GM19025 (cell line): ENCODE measurements around the gene PABPN1.

ENCODE experiments used
- ATAC-seq: cut with Tn5 transposase; IDR thresholded peaks from one replicate; pipeline ENCODE4 v1.9.1; 2021; ENCODE audit warnings: mild to moderate bottlenecking, low read depth, moderate library complexity; ENCODE audit not compliant: unreplicated experiment

Gene PABPN1

DNA sequence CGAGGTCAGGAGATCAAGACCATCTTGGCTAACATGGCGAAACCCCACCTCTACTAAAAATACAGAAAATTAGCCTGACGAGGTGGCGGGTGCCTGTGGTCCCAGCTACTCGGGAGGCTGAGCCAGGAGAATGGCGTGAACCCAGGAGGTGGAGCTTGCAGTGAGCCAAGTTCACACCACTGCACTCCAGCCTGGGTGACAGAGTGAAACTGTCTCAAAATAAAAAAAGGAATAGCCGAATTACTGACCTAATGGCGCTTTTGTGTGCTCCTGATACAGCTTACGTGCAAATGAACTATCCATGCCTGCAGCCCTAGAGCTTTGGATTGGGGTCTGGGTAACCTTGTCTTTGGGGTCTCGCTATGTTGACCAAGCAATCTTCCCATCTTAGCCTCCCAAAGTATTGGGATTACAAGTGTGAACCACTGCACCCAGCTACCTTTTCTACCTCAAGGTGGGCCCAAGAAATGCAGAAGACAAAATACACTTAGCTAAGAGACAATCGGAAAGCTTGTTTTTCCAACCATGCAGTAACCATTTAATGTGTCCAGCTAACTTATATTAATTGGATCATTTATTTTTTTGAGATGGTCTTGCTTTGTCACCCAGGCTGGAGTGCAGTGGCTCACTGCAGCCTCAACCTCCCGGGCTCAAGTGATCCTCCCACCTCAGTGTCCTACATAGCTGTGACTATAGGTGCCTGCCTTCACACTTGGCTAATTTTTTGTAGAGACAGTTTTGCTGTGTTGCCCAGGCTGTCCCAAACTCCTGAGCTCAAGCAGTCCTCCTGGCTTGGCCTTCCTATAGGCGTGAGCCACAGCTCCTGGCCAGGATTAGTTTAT, 5.5 kb downstream of the PABPN1 start:
- ATAC-seq, result no peak

DNA sequence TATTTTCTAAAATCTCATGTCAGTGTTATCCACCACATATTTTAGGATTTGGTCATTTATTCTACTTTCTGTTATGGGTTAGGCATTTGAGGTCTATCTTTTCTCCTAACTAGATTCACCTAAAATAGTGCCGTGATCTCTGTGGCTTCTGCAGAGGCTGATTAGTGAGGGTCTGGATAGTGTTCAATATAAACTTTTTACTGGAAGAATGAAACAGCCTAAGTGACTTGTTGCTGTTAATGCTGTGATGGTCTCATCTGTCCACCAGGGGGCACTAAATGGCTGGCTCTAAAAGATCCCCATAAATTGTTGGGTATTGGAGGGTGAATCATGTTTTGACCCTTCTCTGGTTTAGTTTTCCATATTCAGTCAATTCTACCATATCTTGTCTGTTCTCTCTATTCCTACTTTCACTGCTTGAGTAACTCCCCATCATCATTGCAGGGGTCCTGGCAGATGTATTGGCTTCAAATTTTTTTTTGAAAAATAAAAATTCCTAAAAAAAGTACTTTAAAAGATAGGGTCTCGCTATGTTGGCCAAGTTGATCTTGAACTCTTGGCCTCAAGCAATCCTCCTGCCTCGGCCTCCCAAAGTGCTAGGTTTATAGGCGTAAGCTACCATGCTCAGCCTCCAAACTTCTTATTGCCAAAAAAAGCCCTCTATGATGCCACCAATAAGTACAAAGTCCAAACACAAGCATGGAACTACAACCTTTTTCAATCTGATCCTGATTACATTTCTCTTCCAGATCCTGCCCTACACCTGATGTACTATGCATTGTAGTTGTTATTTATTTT, 6.9 kb downstream of the PABPN1 start:
- no peak for ATAC-seq

DNA sequence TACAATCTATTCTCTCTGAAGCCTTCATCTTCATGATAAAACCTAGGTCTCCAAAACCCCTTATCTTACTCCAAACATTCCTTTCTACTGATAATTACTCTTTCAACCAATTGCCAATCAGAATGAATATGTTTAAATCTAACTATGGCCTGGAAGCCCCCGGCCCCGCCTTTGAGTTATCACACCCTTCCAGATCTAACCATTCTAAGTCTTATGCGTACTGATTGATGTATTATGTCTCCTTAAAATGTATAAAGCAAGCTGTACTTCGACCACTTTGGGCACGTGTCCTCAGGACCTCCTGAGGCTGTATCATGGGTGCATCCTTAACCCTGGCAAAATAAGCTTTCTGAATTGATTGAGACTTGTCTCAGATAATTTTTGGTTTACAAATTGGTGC, 14.4 kb downstream of the PABPN1 start:
- ATAC-seq, result no peak

DNA sequence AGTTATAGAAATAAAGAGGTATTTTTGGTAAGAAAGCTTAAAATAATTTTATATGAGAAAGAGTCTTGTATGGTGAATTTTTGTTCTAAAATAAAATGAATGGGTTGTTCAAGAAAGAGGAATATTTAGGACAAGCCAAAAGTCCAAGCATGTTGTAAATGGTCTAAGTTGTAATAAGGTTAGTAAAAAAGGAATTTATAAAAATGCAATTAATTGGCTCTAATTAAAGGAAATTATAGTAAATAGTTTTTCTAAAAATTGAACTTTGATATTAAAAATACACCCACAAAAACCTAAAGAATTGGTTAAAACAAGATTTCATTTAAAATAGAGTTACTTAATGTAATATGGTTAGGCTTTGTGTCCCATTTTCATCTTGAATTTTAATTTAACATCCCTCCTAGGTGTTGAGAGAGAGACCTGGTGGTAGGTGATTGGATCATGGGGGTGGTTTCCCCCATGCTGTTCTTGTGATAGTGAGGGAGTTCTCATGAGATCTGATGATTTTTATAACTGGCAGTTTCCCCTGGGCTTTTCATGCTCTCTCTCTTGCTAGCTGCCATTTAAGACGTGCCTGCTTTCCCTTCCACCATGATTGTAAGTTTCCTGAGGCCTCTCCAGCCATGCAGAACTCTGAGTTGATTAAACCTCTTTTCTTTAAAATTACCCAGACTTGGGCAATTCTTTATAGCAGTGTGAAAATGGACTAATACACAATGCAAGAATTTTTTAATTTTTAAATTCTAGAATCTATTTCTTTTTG, 18.4 kb downstream of the PABPN1 start:
- no peak for ATAC-seq

DNA sequence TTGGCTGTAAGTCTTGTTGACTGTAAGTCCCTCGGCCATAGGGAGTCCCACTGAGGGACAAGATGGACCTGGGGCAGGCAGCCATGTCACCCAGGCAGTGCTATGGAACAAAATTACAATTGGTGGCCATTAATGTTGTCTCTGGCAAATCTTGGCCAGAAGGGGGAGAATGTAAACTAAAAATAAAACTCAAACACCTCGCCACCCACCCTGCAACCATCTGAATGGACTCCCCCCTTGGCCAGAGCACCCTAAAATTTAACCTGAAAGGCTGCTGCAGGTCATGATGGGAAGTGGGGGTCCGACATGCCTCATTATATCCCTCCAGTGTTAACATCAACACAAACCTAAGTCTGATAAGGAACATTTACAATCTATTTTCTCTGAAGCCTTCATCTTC, 23.2 kb downstream of the PABPN1 start:
- ATAC-seq, result no peak

DNA sequence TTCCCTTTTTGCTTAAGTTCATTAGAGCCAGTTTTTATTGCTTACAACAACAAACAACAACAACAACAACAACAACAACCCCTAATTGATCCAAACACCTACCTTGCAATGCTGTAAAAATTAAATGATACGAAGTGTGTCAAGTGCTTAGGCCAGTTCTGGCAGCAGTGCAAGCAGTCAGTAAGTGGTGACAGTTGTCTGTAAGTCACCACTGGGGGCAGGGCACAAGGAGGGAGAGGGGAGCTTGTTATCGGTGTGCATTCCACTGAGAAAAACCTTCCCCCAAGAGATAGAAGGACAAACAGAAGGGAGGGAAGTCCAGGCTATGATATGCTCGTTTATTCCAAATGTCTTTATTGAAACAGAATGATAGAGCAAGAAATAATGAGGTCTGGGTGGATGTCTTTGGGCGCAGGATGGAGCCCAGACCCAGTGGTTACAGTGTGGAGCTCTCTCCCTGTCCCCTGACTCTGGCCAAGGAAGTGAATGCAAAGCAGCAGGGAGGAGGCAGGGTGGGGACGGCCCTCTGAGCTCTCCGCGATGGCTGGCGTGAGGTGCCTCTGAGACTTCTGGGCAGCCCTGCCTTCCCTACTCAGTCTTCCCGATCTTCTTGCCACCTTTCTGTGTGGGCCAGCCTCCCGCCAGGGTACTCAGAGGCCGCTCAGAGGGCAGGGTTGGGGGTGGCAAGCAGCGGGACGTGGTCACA, 24.9 kb downstream of the PABPN1 start:
- no peak for ATAC-seq

DNA sequence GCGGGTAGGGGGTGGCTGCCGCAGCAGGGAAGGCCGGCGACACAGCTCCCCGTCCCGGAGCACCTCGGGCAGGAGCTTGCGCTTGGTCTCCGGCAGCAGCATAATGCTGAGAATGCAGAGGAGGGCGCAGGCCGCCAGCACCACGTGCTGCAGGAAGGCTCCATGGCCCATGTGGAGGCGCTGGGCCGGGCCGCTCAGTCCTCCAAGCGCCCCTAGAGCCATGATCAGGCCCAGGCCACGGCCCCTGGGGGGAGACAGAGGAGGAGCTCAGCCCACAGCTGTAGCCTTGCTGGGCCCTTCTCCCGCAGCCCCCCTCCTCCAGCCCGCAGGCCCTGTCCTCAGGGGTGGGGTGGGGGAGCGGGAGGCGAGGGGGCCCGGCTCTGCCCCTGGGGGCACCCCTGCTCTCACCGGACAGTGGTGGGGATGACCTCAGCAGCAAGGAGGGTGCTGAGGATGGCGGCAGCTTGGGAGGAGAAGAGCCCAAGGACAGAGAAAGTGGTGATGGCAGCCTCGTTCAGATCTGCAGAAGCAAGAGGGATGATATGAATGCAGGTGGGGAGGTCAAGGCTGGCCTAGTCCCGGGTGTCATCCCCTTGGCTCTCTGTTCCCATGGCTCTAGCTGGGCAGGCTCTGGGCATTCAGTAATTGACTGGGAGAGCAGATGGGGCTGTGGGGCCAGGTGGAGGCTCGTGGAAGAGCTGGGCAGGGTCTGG, 25.6 kb downstream of the PABPN1 start:
- no peak for ATAC-seq

DNA sequence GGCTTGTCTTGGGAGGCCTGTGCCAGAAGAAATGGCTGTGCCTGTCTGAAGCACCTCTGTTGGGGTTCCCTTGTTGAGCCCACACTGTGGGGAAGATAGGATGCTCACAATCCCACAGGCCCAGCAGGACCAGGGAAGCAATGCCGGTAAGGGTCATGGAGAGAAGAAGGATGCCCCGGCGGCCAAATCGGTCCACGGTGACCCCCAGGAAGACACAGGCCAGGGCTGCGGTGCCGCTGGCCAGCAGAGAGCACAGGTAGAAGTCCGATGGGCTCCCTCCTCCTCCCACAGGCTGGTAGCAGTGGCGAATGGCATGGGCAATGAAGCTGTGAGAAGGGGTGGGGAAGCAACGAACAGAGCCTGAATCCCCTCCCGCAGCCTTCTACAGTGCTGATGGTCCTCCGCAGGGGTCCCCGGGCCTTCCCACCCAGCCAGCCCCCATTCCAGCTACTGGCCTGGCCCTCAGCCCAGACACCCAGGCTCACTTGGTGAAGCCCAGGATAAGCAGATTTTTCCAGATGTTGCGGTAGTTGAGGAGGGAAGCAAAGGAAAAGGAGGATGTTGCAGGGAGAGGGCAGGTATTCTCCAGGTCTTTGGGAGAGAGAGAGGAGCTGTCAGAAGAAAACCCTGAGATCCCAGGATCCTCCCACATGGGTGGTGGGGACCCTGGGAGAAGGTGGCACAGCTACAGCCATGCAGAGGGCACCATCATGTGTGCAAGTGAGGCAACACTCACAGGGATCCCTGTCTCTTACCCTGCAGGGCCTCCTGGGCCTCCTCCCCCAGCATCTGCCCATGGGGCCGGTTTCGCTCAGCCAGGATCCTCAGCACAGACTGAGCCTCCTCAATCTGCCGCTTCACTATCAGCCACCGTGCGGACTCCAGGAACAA, 26.4 kb downstream of the PABPN1 start:
- ATAC-seq, result no peak

DNA sequence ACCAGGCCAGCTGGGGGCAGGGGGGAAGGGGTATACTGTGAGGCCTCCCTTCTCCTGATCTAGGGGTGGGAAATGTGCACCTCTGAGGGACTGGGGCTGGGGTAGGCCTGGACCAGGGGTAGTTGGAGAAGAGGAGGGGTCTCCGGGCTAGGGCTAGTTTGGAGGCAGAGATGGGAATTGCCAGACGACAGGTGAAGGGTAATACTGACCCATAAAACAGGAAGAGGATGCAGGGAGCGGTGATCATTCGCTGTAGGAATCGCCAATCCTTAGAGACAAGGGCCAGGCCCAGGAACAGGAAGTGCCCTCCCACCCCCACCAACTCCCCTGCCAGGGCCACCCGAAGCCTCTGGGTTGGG, 27.0 kb downstream of the PABPN1 start:
- no peak for ATAC-seq

DNA sequence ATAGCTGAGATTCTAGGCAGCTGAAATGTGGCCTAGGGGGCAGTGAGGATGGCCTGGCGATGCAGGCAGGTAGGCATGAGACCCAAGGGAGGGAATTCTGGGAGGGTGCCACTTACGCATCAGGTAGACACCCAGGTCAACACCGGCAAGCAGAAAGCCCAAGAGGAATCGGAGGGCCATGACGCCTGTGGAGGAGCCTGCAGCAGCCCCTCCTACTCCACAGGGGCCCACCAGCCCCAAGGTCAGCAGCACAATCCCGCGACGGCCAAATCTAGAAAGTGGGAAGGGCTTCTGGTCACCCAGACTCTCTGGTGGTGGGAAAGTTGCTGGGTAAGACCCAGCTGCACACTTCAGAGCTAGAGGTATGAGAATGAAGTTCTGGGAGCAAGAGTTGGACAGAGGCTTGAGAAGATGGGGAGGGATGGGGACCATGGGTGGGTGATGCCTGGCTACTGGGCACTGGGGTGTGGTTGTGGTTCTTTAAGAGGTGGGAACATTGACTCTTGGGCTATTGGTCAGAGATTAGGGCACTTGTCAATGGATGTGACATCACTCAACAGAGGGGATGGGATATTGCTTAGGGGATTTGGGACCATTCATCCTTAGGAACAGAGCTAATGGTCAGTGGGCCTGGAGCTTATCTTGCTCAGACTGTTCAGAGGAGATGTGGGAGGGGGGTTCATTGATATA, 28.0 kb downstream of the PABPN1 start:
- ATAC-seq, result no peak

DNA sequence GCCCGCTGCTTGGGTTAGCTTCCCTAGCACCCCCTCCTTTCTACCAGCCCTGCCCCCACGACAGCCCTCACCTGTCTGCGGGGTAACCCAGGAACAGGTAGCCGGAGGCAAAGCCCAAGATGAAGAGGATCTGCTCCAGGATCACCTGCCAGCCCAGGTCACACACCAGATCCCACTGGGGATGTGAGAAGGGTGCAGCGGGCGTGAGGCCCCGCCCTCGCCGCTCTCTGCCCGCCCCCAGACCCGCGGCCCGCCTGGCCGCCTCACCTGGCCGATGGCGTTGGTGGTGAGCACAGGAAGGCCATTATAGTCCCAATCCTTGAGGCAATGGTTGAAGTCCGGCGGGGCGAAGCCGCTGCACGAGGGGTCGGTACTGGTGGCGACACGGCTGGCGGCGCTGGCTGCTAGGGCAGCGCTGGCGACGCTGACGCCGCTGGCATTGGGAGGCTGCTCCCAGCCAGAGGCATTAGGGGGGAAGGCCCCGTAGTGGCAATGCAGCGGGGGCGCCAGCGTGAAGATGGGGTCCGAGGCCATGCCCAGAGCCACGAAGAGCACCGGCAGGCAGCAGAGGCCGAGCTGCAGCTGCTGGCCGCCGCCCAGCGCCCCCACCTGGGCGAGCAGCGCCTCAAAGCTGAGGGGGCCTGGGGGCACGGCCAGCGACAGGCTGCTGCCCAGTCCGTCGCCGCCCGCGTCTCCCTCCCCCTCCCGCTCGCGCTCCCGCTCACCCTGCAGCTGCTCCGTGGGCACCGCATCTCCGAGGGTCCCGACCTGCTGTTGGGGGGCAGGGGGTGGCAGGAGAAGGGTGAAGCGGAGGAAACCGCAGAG, 30.6 kb downstream of the PABPN1 start:
- ATAC-seq, result no peak

DNA sequence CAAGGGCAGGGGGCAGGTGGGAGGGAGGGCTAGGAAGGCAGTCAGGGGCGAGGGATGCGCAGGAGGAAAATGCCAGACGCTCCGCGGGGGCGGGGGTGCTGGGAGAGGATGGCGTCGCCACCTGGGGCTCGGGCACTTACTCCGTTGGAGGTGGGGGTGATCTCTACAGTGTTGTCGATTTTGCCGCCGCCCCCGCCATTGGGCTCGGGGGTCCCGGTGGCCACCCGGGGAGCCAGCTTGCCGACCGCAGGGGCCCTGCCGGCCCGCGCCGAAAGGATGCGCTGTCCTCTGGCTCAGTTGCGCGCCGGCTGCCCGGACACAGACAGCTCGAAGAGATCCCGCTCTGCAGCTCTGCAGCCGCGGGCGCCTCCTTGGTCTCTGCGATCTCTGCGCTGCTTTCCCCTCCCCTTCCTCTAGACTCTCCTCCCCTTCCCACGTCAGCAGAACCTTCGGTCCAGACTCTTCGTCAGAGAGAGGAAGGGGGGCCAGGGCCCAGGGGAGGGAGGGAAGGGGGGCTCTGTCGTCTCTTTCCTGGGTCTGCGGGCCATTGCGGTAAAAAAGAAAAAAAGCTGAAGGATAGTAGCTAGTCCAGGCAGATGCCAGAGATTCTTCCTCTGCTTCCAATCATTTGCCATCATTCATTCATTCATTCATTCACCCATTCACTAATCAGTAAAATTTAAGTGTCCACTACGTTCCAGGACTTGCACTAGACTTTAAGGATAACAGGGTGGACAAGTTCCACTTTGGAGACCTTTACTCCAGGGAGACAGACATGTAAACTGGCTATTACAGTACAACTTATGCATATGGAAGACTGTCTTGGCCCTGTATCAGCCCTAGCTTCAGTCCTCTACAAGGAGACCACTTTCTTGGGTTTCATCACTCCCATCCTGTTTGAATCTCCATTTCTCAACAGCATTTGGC, 31.5 kb downstream of the PABPN1 start, which contains the start of gene SLC22A17:
Gene SLC22A17 (minus strand): TSS at position 382 of the 927 bp plus-strand sequence.
- ATAC-seq, result no peak

DNA sequence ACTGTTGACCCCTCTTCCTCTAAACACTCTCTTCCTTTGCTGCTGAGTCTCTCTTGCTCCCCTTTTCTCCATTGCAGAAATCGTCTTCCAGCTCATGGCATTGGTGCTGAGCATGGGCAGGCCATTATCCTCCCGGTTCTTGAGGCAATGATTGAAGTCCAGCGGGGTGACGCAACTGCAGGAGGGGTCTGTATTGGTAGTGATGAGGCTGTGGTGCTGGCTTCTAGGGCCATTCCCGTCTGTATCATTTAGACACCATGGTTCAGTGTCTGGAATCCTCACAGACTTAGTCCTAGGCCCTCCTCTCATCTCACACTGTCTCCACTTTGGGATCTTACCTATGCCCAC, 32.1 kb downstream of the PABPN1 start:
- no peak for ATAC-seq

DNA sequence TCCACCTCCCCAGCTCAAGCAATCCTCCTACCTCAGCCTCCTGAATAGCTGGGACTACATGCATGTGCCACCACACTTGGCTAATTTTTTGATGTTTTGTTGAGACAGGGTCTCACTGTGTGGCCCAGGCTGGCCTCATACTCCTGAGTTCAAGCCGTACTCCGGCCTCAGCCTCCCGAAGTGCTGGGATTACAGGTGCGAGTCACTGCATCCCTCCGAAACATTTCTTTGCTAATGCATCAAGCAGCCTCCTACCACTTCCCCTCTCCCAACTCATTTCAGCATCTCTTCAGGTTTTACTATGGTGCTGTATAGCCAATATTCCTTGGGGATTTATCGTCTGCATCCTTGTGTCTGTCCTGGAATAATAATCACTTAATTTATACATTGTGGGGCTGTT, 33.7 kb downstream of the PABPN1 start:
- ATAC-seq, result no peak

DNA sequence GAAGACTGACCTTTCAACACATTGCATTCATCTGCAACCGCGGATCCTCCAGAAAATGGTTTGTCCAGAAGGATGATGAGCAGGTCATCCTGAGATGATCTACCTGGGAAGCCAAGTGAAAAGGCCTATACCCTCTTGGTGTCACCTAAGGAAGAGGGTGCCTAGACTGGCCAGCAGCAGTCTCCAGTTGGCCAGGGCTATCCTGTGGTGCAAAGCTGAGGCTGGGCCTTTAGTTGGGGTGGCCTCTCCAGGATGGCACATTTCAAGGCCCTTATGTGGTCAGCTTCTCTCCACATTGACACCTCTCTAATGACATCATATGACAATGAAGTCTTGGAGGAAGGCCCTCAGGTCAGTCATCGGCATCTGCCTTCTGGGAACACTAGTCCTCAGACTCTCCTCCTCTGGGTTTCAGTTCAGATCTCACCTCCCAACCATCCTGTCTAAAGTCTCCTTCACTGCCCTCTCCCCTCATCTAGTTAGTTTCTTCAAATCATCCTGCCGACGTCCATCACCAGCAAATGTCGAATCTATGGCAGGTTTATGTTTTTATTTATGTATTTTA, 34.7 kb downstream of the PABPN1 start:
- ATAC-seq, result no peak

DNA sequence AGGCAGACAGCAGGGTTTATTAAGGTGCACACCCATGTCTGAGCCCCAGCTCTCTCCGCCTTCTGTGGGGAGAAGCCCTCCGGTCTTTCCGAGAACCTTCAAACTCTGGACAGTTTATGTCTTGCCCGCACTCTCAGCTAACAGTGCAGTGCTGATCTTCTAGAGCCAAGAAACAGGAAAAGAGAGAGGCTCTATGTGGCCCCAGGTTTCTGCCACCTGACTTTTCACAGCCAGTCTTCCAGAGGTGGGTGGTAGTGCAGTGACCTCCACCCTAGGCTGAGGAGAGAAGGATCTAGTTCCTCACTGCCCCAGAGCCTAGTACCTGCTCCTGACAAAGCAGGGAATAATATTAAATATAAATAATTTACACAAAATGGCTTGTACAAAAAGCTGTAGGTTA, 35.4 kb downstream of the PABPN1 start:
- ATAC-seq, result no peak
